WERI-Rb-1 (cell line): ENCODE results near the gene CRYBG2.
"Not testable (repeated sequence)": the region's sequence is repeated elsewhere in the genome, so short reads cannot be mapped to it uniquely, and the experiment has no call there.

Source experiments
- DNase-seq: peaks from one replicate; pipeline ENCODE4 v3.0.0-alpha.2; 2020
- H3K27ac ChIP-seq: fragments of 250-450 bp; sonication (Bioruptor Pico); 2 replicates; pipeline ENCODE4 v1.5.1; 2020; ENCODE audit warnings: mild to moderate bottlenecking, moderate library complexity
- H3K27me3 ChIP-seq: fragments of 250-450 bp; sonication (Bioruptor Pico); 2 replicates; pipeline ENCODE4 v1.5.1; 2021; ENCODE audit warnings: mild to moderate bottlenecking, low read depth, moderate library complexity; ENCODE audit not compliant: insufficient read depth, severe bottlenecking
- H3K36me3 ChIP-seq: fragments of 250-450 bp; sonication (Bioruptor Pico); 2 replicates; pipeline ENCODE4 v1.5.1; 2020; ENCODE audit warnings: mild to moderate bottlenecking, moderate library complexity
- H3K4me3 ChIP-seq: 2 replicates; pipeline ENCODE4 v1.5.1; 2011; ENCODE audit warnings: low read depth, mild to moderate bottlenecking, control low read depth, low read length
- H3K9me3 ChIP-seq: fragments of 250-450 bp; sonication (Bioruptor Pico); 2 replicates; pipeline ENCODE4 v1.5.1; 2021; ENCODE audit warnings: mild to moderate bottlenecking, moderate library complexity; ENCODE audit not compliant: severe bottlenecking
- CTCF ChIP-seq: IDR thresholded peaks from 2 replicates; pipeline ENCODE4 v1.5.1; 2011; ENCODE audit warnings: low read depth, mild to moderate bottlenecking, control low read depth, inconsistent platforms, low read length

Gene CRYBG2

GRCh38 chr1:26297791-26298124 is 56.2 kb downstream of the CRYBG2 start:
- no peak for DNase-seq
- no peaks in the 10 kb centered on the region for H3K9me3 ChIP-seq

GRCh38 chr1:26297057-26297790 is 56.7 kb downstream of the CRYBG2 start:
- Histone ChIP-seq H3K36me3 (no peaks in the 10 kb centered on the region), H3K27me3 (no peaks in the 10 kb centered on the region), H3K27ac (no peak overlapping the region), H3K4me3 (no peak overlapping the region), H3K9me3 (no peaks in the 10 kb centered on the region)
- no peak for TF ChIP-seq CTCF
- no peak for DNase-seq

More at GRCh38 chr1:26297791-26298124, 56.2 kb downstream of the CRYBG2 start:
- no peak for TF ChIP-seq CTCF
- Histone ChIP-seq H3K36me3 (no peaks in the 10 kb centered on the region), H3K27me3 (no peaks in the 10 kb centered on the region), H3K4me3 (no peak overlapping the region), H3K27ac (no peak overlapping the region)

- Histone ChIP-seq H3K27ac (no peak overlapping the region), H3K36me3 (no peaks in the 10 kb centered on the region), H3K27me3 (no peaks in the 10 kb centered on the region), H3K9me3 (no peaks in the 10 kb centered on the region), H3K4me3 (no peak overlapping the region)
- DNase-seq = no peak
- TF ChIP-seq CTCF = no peak
Measured at GRCh38 chr1:26296340-26297056, 57.4 kb downstream of the CRYBG2 start.

GRCh38 chr1:26295194-26296138 is 58.5 kb downstream of the CRYBG2 start:
- DNase-seq = no peak
- Histone ChIP-seq H3K27me3 (no peaks in the 10 kb centered on the region), H3K36me3 (no peaks in the 10 kb centered on the region), H3K27ac (no peak overlapping the region), H3K4me3 (no peak overlapping the region), H3K9me3 (no peaks in the 10 kb centered on the region)
- TF ChIP-seq CTCF = no peak

- Histone ChIP-seq H3K4me3 (no peak overlapping the region), H3K27ac (no peak overlapping the region), H3K36me3 (no peaks in the 10 kb centered on the region), H3K9me3 (no peaks in the 10 kb centered on the region), H3K27me3 (no peaks in the 10 kb centered on the region)
- DNase-seq = no peak
- TF ChIP-seq CTCF = no peak
Measured at GRCh38 chr1:26293911-26294463, 59.9 kb downstream of the CRYBG2 start.

GRCh38 chr1:26292735-26293134 is 61.2 kb downstream of the CRYBG2 start:
- not testable (repeated sequence) for H3K27ac ChIP-seq, H3K9me3 ChIP-seq, H3K27me3 ChIP-seq, DNase-seq, H3K36me3 ChIP-seq, H3K4me3 ChIP-seq
